GM12878 (cell line): ENCODE data around the gene MGRN1. TPM values are rescaled to one million over a fixed set of nuclear protein-coding genes. Genes with fewer than 3 reads are reported as not detected.

ENCODE experiments used
- ATAC-seq: fragments of 200-7000 bp; cut with Tn5 transposase; 3 replicates; pipeline ENCODE4 v1.9.1; 2020; ENCODE audit warnings: mild to moderate bottlenecking, moderate library complexity
- BruUV-seq: library from RNA; stranded (reverse); fragments of 400-500 nt; replicated peaks from 2 replicates; lab custom pipeline; 2021; lab: Mats Ljungman, UMichigan
- CTCF ChIA-PET: fragments of 300-600 bp; sonication (Branson Sonifier 250); formaldehyde crosslinking; extraction: SDS; loops from one replicate; lab custom pipeline; 2021; ENCODE audit warnings: inconsistent platforms; lab: Yijun Ruan, JAX
- POLR2A ChIA-PET: fragments of 350-600 bp; formaldehyde crosslinking; extraction: SDS; loops from one replicate; lab custom pipeline; 2021; ENCODE audit warnings: inconsistent platforms; lab: Charles Lee
- RAD21 ChIA-PET: fragments of 300-600 bp; sonication (Branson Sonifier 250); formaldehyde crosslinking; loops from one replicate; lab custom pipeline; 2023; ENCODE audit warnings: antibody characterized with exemption; ENCODE audit not compliant: unreplicated experiment; lab: Charles Lee
- SMC1A ChIA-PET: fragments of 300-600 bp; sonication (Branson Sonifier 250); formaldehyde crosslinking; loops from one replicate; lab custom pipeline; 2023; ENCODE audit not compliant: unreplicated experiment, uncharacterized antibody; lab: Charles Lee
- DNase-seq: peaks from one replicate; pipeline ENCODE4 v3.0.0-alpha.2; 2011; ENCODE audit warnings: low read depth, low spot score
- FAIRE-seq: peaks from 3 replicates; lab custom pipeline; 2011; peaks lifted over from hg19 to GRCh38; lab: Jason Lieb, UNC
- H2AFZ ChIP-seq: 2 replicates; pipeline ENCODE4 v1.6.0; 2011; ENCODE audit warnings: low read depth, low read length, control low read depth; ENCODE audit not compliant: control insufficient read depth
- H3K27ac ChIP-seq: 2 replicates; pipeline ENCODE4 v1.5.1; 2011; ENCODE audit warnings: control low read depth; ENCODE audit not compliant: control insufficient read depth, insufficient read depth
- H3K27me3 ChIP-seq, 2 experiments: replicated peaks in 1 of 2; 2 replicates each; pipeline versions ENCODE4 v1.6.0 to v1.6.1; 2011; ENCODE audit warnings: low read length in 1 of 2; ENCODE audit not compliant: control insufficient read depth in 2 of 2, insufficient read depth in 2 of 2
- H3K36me3 ChIP-seq, 2 experiments: 2 replicates each; pipeline ENCODE4 v1.5.1; 2011; ENCODE audit warnings: low read length in 1 of 2; ENCODE audit not compliant: control insufficient read depth in 2 of 2, insufficient read depth in 2 of 2
- H3K4me1 ChIP-seq: 2 replicates; pipeline ENCODE4 v1.6.1; 2011; ENCODE audit warnings: mild to moderate bottlenecking, low read length, moderate library complexity, mixed read lengths; ENCODE audit not compliant: control insufficient read depth, insufficient read depth
- H3K4me2 ChIP-seq: 2 replicates; pipeline ENCODE4 v1.6.0; 2011; ENCODE audit warnings: control low read depth; ENCODE audit not compliant: control insufficient read depth, insufficient read depth
- H3K4me3 ChIP-seq: fragments of 200-600 bp; sonication (generic); 2 replicates; pipeline ENCODE4 v1.5.1; 2016
- H3K79me2 ChIP-seq: 2 replicates; pipeline ENCODE4 v1.6.0; 2011; ENCODE audit warnings: low read length; ENCODE audit not compliant: control insufficient read depth, insufficient read depth
- H3K9ac ChIP-seq: 2 replicates; pipeline ENCODE4 v1.8.0; 2011; ENCODE audit warnings: low read length, control low read depth, mixed read lengths; ENCODE audit not compliant: control insufficient read depth, insufficient read depth
- H3K9me3 ChIP-seq: replicated peaks from 3 replicates; pipeline ENCODE4 v1.5.1; 2011; ENCODE audit warnings: mild to moderate bottlenecking, low read length; ENCODE audit not compliant: control insufficient read depth, insufficient read depth
- H4K20me1 ChIP-seq: 2 replicates; pipeline ENCODE4 v1.6.0; 2011; ENCODE audit not compliant: control insufficient read depth, insufficient read depth
- CBX5 ChIP-seq: sonication (generic); IDR thresholded peaks from 2 replicates; pipeline ENCODE4 v1.6.1; 2016; ENCODE audit warnings: low read depth, moderate library complexity, mild to moderate bottlenecking, inconsistent platforms
- CREM ChIP-seq: IDR thresholded peaks from 2 replicates; pipeline ENCODE4 v1.6.1; 2014; ENCODE audit warnings: antibody characterized with exemption, low read depth
- EED ChIP-seq: sonication (generic); IDR thresholded peaks from 2 replicates; pipeline ENCODE4 v1.6.1; 2016; ENCODE audit warnings: antibody characterized with exemption, low read depth
- JUND ChIP-seq: IDR thresholded peaks from 2 replicates; pipeline ENCODE4 v1.6.1; 2012; ENCODE audit warnings: low read depth, mild to moderate bottlenecking, low read length, improper control_type of control experiment, moderate library complexity
- KLF5 ChIP-seq: fragments of 450-650 bp; IDR thresholded peaks from 2 replicates; pipeline ENCODE4 v1.6.1; 2014; ENCODE audit warnings: mild to moderate bottlenecking; ENCODE audit not compliant: partially characterized antibody
- MEF2B ChIP-seq: fragments of 450-650 bp; IDR thresholded peaks from 2 replicates; pipeline ENCODE4 v1.6.1; 2018; ENCODE audit warnings: mild to moderate bottlenecking, moderate library complexity; ENCODE audit not compliant: partially characterized antibody, poor library complexity, severe bottlenecking
- PAX5 ChIP-seq: IDR thresholded peaks from 2 replicates; pipeline ENCODE4 v1.6.1; 2011; ENCODE audit warnings: low read depth, low read length, borderline replicate concordance
- RAD51 ChIP-seq: fragments of 450-650 bp; IDR thresholded peaks from 2 replicates; pipeline ENCODE4 v1.6.1; 2016; ENCODE audit warnings: moderate library complexity, mild to moderate bottlenecking, inconsistent platforms
- SMARCA5 ChIP-seq: fragments of 450-650 bp; IDR thresholded peaks from 2 replicates; pipeline ENCODE4 v1.6.1; 2017; ENCODE audit warnings: mild to moderate bottlenecking
- SRF ChIP-seq, 2 experiments: IDR thresholded peaks; 2 replicates each; pipeline ENCODE4 v1.6.1; 2011; ENCODE audit warnings: low read depth in 2 of 2, low read length in 2 of 2, mild to moderate bottlenecking in 1 of 2, moderate library complexity in 1 of 2
- TCF7 ChIP-seq: IDR thresholded peaks from 2 replicates; pipeline ENCODE4 v1.6.1; 2014; ENCODE audit warnings: antibody characterized with exemption, borderline replicate concordance
- WRNIP1 ChIP-seq: IDR thresholded peaks from 2 replicates; pipeline ENCODE4 v1.6.1; 2011; ENCODE audit warnings: low read depth, low read length, improper control_type of control experiment, borderline replicate concordance
- YBX1 ChIP-seq: fragments of 450-650 bp; IDR thresholded peaks from 2 replicates; pipeline ENCODE4 v1.6.1; 2016; ENCODE audit warnings: antibody characterized with exemption
- ZZZ3 ChIP-seq: IDR thresholded peaks from 2 replicates; pipeline ENCODE4 v1.6.1; 2011; ENCODE audit warnings: low read depth; ENCODE audit not compliant: control insufficient read depth, insufficient read length
- WGBS: methylation state at CpG from one replicate; pipeline ENCODE4 v1.1.6; 2016; ENCODE audit warnings: low lambda C conversion rate; ENCODE audit not compliant: insufficient replicate concordance, insufficient coverage; ENCODE audit errors: missing lambda C conversion rate; 5-methylcytosine and 5-hydroxymethylcytosine counted together
- in situ Hi-C: fragments of 300-500 bp; cut with MboI; formaldehyde crosslinking; loops from 9 replicates; pipeline ENCODE4 v1.14.3; 2018; ENCODE audit warnings: mixed read lengths
- intact Hi-C: fragments of 100-400 bp; cut with micrococcal nuclease; formaldehyde crosslinking; loops from one replicate; pipeline ENCODE4 v1.14.2; 2022; ENCODE audit not compliant: unreplicated experiment
- polyA plus RNA-seq, 11 experiments: library from polyadenylated mRNA; depleted of rRNA in 4 of 11; unstranded in 6 of 11; stranded (reverse) in 5 of 11; fragments of >200 nt; fragmentation: Nextera tagmentation in 4 of 11; fragmentation: Illumina TruSeq in 1 of 11; extraction: Ambion mirVana in 4 of 11; extraction: Trizol in 1 of 11; gene quantifications; 1 replicate in 1 of 11; 2 replicates in 10 of 11; pipeline versions ENCODE4 v1.2.1 to v1.2.3, GENCODE V29; 2011 to 2016; ENCODE audit warnings: inconsistent platforms in 2 of 11, missing spikeins in 2 of 11, low read depth in 1 of 11
- total RNA-seq, 4 experiments: library from RNA; depleted of rRNA in 3 of 4; stranded (reverse); fragments of >200 nt in 3 of 4; fragmentation: Illumina TruSeq in 1 of 4; extraction: Trizol in 1 of 4; gene quantifications; 2 replicates each; pipeline versions ENCODE4 v1.2.1 to v1.2.3, GENCODE V29; 2013 to 2021
- TF ChIP-seq, protein P1 (sequence below): fragments of 450-650 bp; formaldehyde crosslinking; IDR thresholded peaks from 2 replicates; pipeline ENCODE4 v1.4.0; 2022; ENCODE audit warnings: mild to moderate bottlenecking, moderate library complexity
- TF ChIP-seq, protein P2 (sequence below): IDR thresholded peaks from 2 replicates; pipeline ENCODE4 v1.6.1; 2012; ENCODE audit warnings: low read depth, low read length, improper control_type of control experiment
- TF ChIP-seq, protein P3 (sequence below): IDR thresholded peaks from 2 replicates; pipeline ENCODE4 v1.6.1; 2011; ENCODE audit warnings: borderline replicate concordance, low read depth, mild to moderate bottlenecking, moderate library complexity, mixed read lengths, low read length; ENCODE audit not compliant: insufficient read depth; ENCODE audit errors: extremely low read length
- TF ChIP-seq, protein P4 (sequence below): IDR thresholded peaks from 2 replicates; pipeline ENCODE4 v1.6.1; 2012; ENCODE audit warnings: mild to moderate bottlenecking, low read depth, low read length

Gene MGRN1
- total and polyA plus RNA-seq, 10 of the 15 experiments (the other 5 are each of a cell fraction or from before 2014, with no cell fraction given) = 0.35 to 86.7 (median 14.6) TPM

DNA sequence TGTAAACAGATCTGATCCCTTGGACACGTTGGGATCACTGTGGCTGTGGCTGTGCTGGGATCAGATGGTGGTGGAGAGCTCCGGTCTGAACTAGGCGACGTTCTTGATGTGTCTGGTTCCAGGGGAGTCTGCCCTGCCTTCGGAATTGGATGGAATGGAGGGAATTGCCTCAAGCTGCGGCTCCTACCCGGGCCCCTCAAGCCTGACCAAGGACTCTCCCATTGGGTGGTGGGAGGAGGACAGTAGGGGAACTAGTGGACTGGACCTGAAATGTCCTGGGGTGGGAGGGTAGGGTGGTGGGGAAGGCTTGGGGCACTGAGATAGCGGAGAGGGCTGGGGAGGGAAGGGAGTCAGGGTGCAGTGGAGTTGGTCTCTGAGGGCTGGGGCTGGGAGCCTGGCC is 6.7 kb upstream of the MGRN1 start:
- ATAC-seq (no peak), DNase-seq (no peak), FAIRE-seq (no peak)
- Histone ChIP-seq H3K9ac (no peak overlapping the region), H4K20me1 (no peaks in the 10 kb centered on the region), H3K9me3 (no peaks in the 10 kb centered on the region), H3K79me2 (peaks cover 21% of the 10 kb centered on the region), H3K4me2 (peak overlapping the region; percentile 42; the same call in 1 of the 2 replicates), H3K27ac (no peak overlapping the region), H3K4me1 (peaks cover 18% of the 10 kb centered on the region), H3K36me3 (no peaks in the 10 kb centered on the region), H3K4me3 (no peak overlapping the region; the same call in 1 of the 2 replicates), H2AFZ (no peak overlapping the region), H3K27me3 (no peaks in the 10 kb centered on the region)
- CTCF ChIA-PET = interaction anchor here (1.3 to 1.8 kb wide), 2 partner anchors 32 to 112 kb away, joined by 4 to 7 read pairs; no protein-coding TSS in a partner anchor
- intact Hi-C loops = loop anchor here (10.0 kb wide), 3 partner anchors 103 to 193 kb away; partner anchors contain the start of genes DNAJA3 and ROGDI
- POLR2A ChIA-PET = no interaction called here
- in situ Hi-C loops = loop anchor here (10.0 kb wide), 1 partner anchor 337 kb away; the partner anchor contains the start of gene SEC14L5
- 84% methylated on average over 7 of the region's 8 CpGs for WGBS
- no TSS peak for BruUV-seq
- SMC1A ChIA-PET = interaction anchor here (2.6 kb wide), 1 partner anchor 8 kb away, joined by 15 read pairs; the partner anchor contains the start of gene MGRN1
- RAD21 ChIA-PET = no interaction called here
- TF ChIP-seq PAX5 = no peak
- TF ChIP-seq TCF7 = no peak
- TF ChIP-seq, protein P1, sequence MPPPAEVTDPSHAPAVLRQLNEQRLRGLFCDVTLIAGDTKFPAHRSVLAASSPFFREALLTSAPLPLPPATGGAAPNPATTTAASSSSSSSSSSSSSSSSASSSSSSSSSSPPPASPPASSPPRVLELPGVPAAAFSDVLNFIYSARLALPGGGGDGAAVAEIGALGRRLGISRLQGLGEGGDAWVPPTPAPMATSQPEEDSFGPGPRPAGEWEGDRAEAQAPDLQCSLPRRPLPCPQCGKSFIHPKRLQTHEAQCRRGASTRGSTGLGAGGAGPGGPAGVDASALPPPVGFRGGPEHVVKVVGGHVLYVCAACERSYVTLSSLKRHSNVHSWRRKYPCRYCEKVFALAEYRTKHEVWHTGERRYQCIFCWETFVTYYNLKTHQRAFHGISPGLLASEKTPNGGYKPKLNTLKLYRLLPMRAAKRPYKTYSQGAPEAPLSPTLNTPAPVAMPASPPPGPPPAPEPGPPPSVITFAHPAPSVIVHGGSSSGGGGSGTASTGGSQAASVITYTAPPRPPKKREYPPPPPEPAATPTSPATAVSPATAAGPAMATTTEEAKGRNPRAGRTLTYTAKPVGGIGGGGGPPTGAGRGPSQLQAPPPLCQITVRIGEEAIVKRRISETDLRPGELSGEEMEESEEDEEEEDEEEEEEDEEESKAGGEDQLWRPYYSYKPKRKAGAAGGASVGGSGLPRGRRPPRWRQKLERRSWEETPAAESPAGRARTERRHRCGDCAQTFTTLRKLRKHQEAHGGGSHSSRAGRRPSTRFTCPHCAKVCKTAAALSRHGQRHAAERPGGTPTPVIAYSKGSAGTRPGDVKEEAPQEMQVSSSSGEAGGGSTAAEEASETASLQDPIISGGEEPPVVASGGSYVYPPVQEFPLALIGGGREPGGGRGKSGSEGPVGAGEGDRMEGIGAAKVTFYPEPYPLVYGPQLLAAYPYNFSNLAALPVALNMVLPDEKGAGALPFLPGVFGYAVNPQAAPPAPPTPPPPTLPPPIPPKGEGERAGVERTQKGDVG (CRISPR knock-in tag) = no peak
- no peak for TF ChIP-seq YBX1
- TF ChIP-seq MEF2B = no peak
- no peak for TF ChIP-seq ZZZ3
- TF ChIP-seq, protein P2, sequence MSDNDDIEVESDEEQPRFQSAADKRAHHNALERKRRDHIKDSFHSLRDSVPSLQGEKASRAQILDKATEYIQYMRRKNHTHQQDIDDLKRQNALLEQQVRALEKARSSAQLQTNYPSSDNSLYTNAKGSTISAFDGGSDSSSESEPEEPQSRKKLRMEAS = no peak
- no peak for TF ChIP-seq EED
- TF ChIP-seq WRNIP1 = no peak
- no peak for TF ChIP-seq CREM
- TF ChIP-seq, protein P3, sequence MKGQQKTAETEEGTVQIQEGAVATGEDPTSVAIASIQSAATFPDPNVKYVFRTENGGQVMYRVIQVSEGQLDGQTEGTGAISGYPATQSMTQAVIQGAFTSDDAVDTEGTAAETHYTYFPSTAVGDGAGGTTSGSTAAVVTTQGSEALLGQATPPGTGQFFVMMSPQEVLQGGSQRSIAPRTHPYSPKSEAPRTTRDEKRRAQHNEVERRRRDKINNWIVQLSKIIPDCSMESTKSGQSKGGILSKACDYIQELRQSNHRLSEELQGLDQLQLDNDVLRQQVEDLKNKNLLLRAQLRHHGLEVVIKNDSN = no peak
- no peak for TF ChIP-seq CBX5
- TF ChIP-seq SRF (IDR thresholded peaks at IDR 0.05; ENCODE audit: low read depth in 2 of 2, low read length in 2 of 2) = no peak
- TF ChIP-seq JUND = no peak
- TF ChIP-seq KLF5 = no peak
- TF ChIP-seq, protein P4, sequence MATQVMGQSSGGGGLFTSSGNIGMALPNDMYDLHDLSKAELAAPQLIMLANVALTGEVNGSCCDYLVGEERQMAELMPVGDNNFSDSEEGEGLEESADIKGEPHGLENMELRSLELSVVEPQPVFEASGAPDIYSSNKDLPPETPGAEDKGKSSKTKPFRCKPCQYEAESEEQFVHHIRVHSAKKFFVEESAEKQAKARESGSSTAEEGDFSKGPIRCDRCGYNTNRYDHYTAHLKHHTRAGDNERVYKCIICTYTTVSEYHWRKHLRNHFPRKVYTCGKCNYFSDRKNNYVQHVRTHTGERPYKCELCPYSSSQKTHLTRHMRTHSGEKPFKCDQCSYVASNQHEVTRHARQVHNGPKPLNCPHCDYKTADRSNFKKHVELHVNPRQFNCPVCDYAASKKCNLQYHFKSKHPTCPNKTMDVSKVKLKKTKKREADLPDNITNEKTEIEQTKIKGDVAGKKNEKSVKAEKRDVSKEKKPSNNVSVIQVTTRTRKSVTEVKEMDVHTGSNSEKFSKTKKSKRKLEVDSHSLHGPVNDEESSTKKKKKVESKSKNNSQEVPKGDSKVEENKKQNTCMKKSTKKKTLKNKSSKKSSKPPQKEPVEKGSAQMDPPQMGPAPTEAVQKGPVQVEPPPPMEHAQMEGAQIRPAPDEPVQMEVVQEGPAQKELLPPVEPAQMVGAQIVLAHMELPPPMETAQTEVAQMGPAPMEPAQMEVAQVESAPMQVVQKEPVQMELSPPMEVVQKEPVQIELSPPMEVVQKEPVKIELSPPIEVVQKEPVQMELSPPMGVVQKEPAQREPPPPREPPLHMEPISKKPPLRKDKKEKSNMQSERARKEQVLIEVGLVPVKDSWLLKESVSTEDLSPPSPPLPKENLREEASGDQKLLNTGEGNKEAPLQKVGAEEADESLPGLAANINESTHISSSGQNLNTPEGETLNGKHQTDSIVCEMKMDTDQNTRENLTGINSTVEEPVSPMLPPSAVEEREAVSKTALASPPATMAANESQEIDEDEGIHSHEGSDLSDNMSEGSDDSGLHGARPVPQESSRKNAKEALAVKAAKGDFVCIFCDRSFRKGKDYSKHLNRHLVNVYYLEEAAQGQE = no peak
- TF ChIP-seq RAD51 = no peak
- no peak for TF ChIP-seq SMARCA5
